ENCODE measurements around the gene LPP.

- TF ChIP-seq GATA2 (IDR thresholded peaks at IDR 0.05; ENCODE audit: low read depth, low read length), result no peak
- no peak for TF ChIP-seq GATA3 (IDR thresholded peaks at IDR 0.05; ENCODE audit: low read depth, low read length)
These were observed 75.2 kb downstream of the LPP start for GRCh38 chr3:188229177-188229576.

Measured in SH-SY5Y (cell line).